IMR-90 (cell line): ENCODE results near the gene CAPN3. TPM values are rescaled to one million over a fixed set of nuclear protein-coding genes. Genes with fewer than 3 reads are reported as not detected.

ENCODE experiments used
- ATAC-seq: fragments of 200-7000 bp; cut with Tn5 transposase; 2 replicates; pipeline ENCODE4 v1.9.1; 2020; ENCODE audit warnings: low read depth, mild to moderate bottlenecking, moderate library complexity
- BruUV-seq: library from RNA; stranded (reverse); fragments of 400-500 nt; replicated peaks from 2 replicates; lab custom pipeline; 2021; lab: Mats Ljungman, UMichigan
- CTCF ChIA-PET: fragments of 300-600 bp; formaldehyde crosslinking; extraction: SDS; loops from one replicate; lab custom pipeline; 2021; ENCODE audit warnings: antibody characterized with exemption; lab: Yijun Ruan, JAX
- POLR2A ChIA-PET: fragments of 300-600 bp; sonication (Branson Sonifier 250); formaldehyde crosslinking; loops from one replicate; lab custom pipeline; 2022; ENCODE audit warnings: antibody characterized with exemption; ENCODE audit not compliant: unreplicated experiment; lab: Charles Lee
- DNase-seq: peaks from one replicate; pipeline ENCODE4 v3.0.0; 2013
- H2AFZ ChIP-seq: replicated peaks from 2 replicates; pipeline ENCODE3; 2013; ENCODE audit warnings: low read length, mild to moderate bottlenecking; ENCODE audit not compliant: poor library complexity
- H2AK5ac ChIP-seq: 2 replicates; pipeline ENCODE4 v1.6.1; 2013; ENCODE audit warnings: low read depth, low read length, inconsistent platforms
- H2AK9ac ChIP-seq: replicated peaks from 2 replicates; pipeline ENCODE3; 2013; ENCODE audit warnings: mild to moderate bottlenecking, low read depth, low read length, moderate library complexity; ENCODE audit not compliant: poor library complexity
- H2BK120ac ChIP-seq: 2 replicates; pipeline ENCODE4 v1.6.1; 2013; ENCODE audit warnings: low read depth, low read length, inconsistent platforms
- H2BK15ac ChIP-seq: 3 replicates; pipeline ENCODE4 v1.6.1; 2013; ENCODE audit warnings: low read depth, low read length, inconsistent platforms
- H2BK20ac ChIP-seq: 2 replicates; pipeline ENCODE4 v1.6.1; 2013; ENCODE audit warnings: low read depth, mild to moderate bottlenecking, inconsistent platforms, low read length, moderate library complexity
- H2BK5ac ChIP-seq: 2 replicates; pipeline ENCODE4 v1.6.1; 2013; ENCODE audit warnings: mild to moderate bottlenecking, low read depth, low read length, inconsistent platforms; ENCODE audit not compliant: poor library complexity, severe bottlenecking
- H3K14ac ChIP-seq: replicated peaks from 2 replicates; pipeline ENCODE4 v1.6.1; 2013; ENCODE audit warnings: low read depth, low read length, inconsistent platforms
- H3K18ac ChIP-seq: 2 replicates; pipeline ENCODE4 v1.6.1; 2013; ENCODE audit warnings: low read depth, low read length, control low read depth
- H3K23ac ChIP-seq: 2 replicates; pipeline ENCODE4 v1.6.1; 2013; ENCODE audit warnings: low read depth, low read length, inconsistent platforms
- H3K27ac ChIP-seq: 2 replicates; pipeline ENCODE4 v1.5.1; 2013; ENCODE audit warnings: mild to moderate bottlenecking, control low read depth, low read length; ENCODE audit not compliant: insufficient read depth
- H3K27me3 ChIP-seq: 2 replicates; pipeline ENCODE4 v1.6.1; 2013; ENCODE audit warnings: low read length; ENCODE audit not compliant: control insufficient read depth, insufficient read depth
- H3K36me3 ChIP-seq: 2 replicates; pipeline ENCODE4 v1.6.1; 2013; ENCODE audit warnings: low read length, mixed read lengths; ENCODE audit not compliant: control insufficient read depth, insufficient read depth
- H3K4ac ChIP-seq: 2 replicates; pipeline ENCODE4 v1.6.1; 2013; ENCODE audit warnings: low read depth, low read length, inconsistent platforms
- H3K4me1 ChIP-seq: 2 replicates; pipeline ENCODE4 v1.6.1; 2013; ENCODE audit warnings: low read length, mixed read lengths; ENCODE audit not compliant: control insufficient read depth, insufficient read depth
- H3K4me2 ChIP-seq: 2 replicates; pipeline ENCODE4 v1.6.1; 2013; ENCODE audit warnings: low read depth, mild to moderate bottlenecking, control low read depth, low read length, moderate library complexity
- H3K4me3 ChIP-seq: 2 replicates; pipeline ENCODE4 v1.5.1; 2013; ENCODE audit warnings: low read depth, mild to moderate bottlenecking, control low read depth, low read length, moderate library complexity; ENCODE audit not compliant: insufficient read depth
- H3K56ac ChIP-seq: 2 replicates; pipeline ENCODE4 v1.6.1; 2013; ENCODE audit warnings: low read length, inconsistent platforms; ENCODE audit not compliant: insufficient read depth; ENCODE audit errors: extremely low read depth
- H3K79me1 ChIP-seq, 2 experiments: 2 replicates each; pipeline ENCODE4 v1.6.1; 2013; ENCODE audit warnings: low read length in 2 of 2, inconsistent platforms in 1 of 2, low read depth in 1 of 2
- H3K9ac ChIP-seq: 2 replicates; pipeline ENCODE4 v1.6.1; 2013; ENCODE audit warnings: low read depth, low read length, control low read depth
- H3K9me1 ChIP-seq: 2 replicates; pipeline ENCODE4 v1.6.1; 2013; ENCODE audit warnings: low read length, inconsistent platforms; ENCODE audit not compliant: insufficient read depth
- H3K9me3 ChIP-seq: 2 replicates; pipeline ENCODE4 v1.6.1; 2013; ENCODE audit warnings: low read length; ENCODE audit not compliant: control insufficient read depth, insufficient read depth
- H4K20me1 ChIP-seq: 2 replicates; pipeline ENCODE4 v1.6.1; 2013; ENCODE audit warnings: low read length, inconsistent platforms; ENCODE audit not compliant: insufficient read depth
- H4K5ac ChIP-seq: 2 replicates; pipeline ENCODE4 v1.6.1; 2013; ENCODE audit warnings: mild to moderate bottlenecking, low read depth, low read length, control low read depth
- H4K8ac ChIP-seq, 2 experiments: 2 replicates each; pipeline ENCODE4 v1.6.1; 2013; ENCODE audit warnings: low read depth in 2 of 2, low read length in 2 of 2, control low read depth in 1 of 2, inconsistent platforms in 1 of 2
- H4K91ac ChIP-seq: 2 replicates; pipeline ENCODE4 v1.6.1; 2013; ENCODE audit warnings: low read depth, low read length, inconsistent platforms; ENCODE audit not compliant: insufficient read depth
- CEBPB ChIP-seq: IDR thresholded peaks from 2 replicates; pipeline ENCODE4 v1.6.1; 2012; ENCODE audit warnings: low read depth, low read length, improper control_type of control experiment
- FOS ChIP-seq: fragments of 150-350 bp; IDR thresholded peaks from 2 replicates; pipeline ENCODE4 v1.6.1; 2016; ENCODE audit warnings: low read depth, low read length
- MAFK ChIP-seq: IDR thresholded peaks from 2 replicates; pipeline ENCODE4 v1.6.1; 2012; ENCODE audit warnings: low read depth, low read length, improper control_type of control experiment
- MAZ ChIP-seq: IDR thresholded peaks from 2 replicates; pipeline ENCODE4 v1.6.1; 2012; ENCODE audit warnings: low read depth, mild to moderate bottlenecking, low read length, improper control_type of control experiment, moderate library complexity, borderline replicate concordance
- MXI1 ChIP-seq: IDR thresholded peaks from 2 replicates; pipeline ENCODE4 v1.6.1; 2012; ENCODE audit warnings: low read depth, mild to moderate bottlenecking, low read length, moderate library complexity, borderline replicate concordance
- NFE2L2 ChIP-seq: fragments of 150-350 bp; IDR thresholded peaks from 2 replicates; pipeline ENCODE4 v1.6.1; 2016; ENCODE audit warnings: low read depth, mild to moderate bottlenecking, low read length
- POLR2A ChIP-seq: IDR thresholded peaks from 2 replicates; pipeline ENCODE4 v1.6.1; 2012; ENCODE audit warnings: mild to moderate bottlenecking, low read depth, low read length
- RAD21 ChIP-seq: IDR thresholded peaks from 2 replicates; pipeline ENCODE4 v1.6.1; 2012; ENCODE audit warnings: low read length, improper control_type of control experiment
- RCOR1 ChIP-seq: IDR thresholded peaks from 2 replicates; pipeline ENCODE4 v1.6.1; 2012; ENCODE audit warnings: mild to moderate bottlenecking, low read length, improper control_type of control experiment; ENCODE audit not compliant: insufficient replicate concordance
- SMC3 ChIP-seq: fragments of 150-350 bp; IDR thresholded peaks from 2 replicates; pipeline ENCODE4 v1.6.1; 2016; ENCODE audit warnings: low read depth, mild to moderate bottlenecking, antibody characterized with exemption, low read length, moderate library complexity
- WGBS, 2 experiments: methylation state at CpG; one replicate each; pipeline versions ENCODE4 v1.1.5 to v1.1.7; 2013; ENCODE audit warnings: missing lambda C conversion rate in 2 of 2; ENCODE audit not compliant: insufficient read length in 1 of 2; ENCODE audit errors: extremely low coverage in 2 of 2; 5-methylcytosine and 5-hydroxymethylcytosine counted together
- dilution Hi-C: fragments of 300-500 bp; cut with HindIII; formaldehyde crosslinking; loops from one replicate; pipeline ENCODE4 v1.14.3; 2018; ENCODE audit warnings: low sequenced_read_pairs; ENCODE audit not compliant: unreplicated experiment
- in situ Hi-C: fragments of 300-500 bp; cut with MboI; formaldehyde crosslinking; loops from 3 replicates; pipeline ENCODE4 v1.14.3; 2019; ENCODE audit warnings: low sequenced_read_pairs, inconsistent platforms, mixed read lengths
- intact Hi-C: fragments of 100-400 bp; cut with micrococcal nuclease; formaldehyde crosslinking; loops from 2 replicates; pipeline ENCODE4 v1.10.0; 2022
- polyA plus RNA-seq, 3 experiments: library from polyadenylated mRNA; depleted of rRNA; stranded (reverse); fragments of >200 nt; gene quantifications; 2 replicates each; pipeline ENCODE4 v1.2.3, GENCODE V29; 2012; ENCODE audit warnings: low replicate concordance in 1 of 3
- total RNA-seq: library from RNA; depleted of rRNA; stranded (reverse); fragments of >200 nt; gene quantifications from 2 replicates; pipeline ENCODE4 v1.2.3, GENCODE V29; 2012
- TF ChIP-seq, protein P1 (sequence below): fragments of 150-350 bp; IDR thresholded peaks from 2 replicates; pipeline ENCODE4 v1.6.1; 2016; ENCODE audit warnings: low read depth, mild to moderate bottlenecking, low read length, moderate library complexity, borderline replicate concordance
- TF ChIP-seq, protein P2 (sequence below): conservative IDR thresholded peaks from 2 replicates; pipeline ENCODE4 v1.5.1; 2012; ENCODE audit warnings: mild to moderate bottlenecking, low read depth, low read length, improper control_type of control experiment

The CAPN3 gene
- total and polyA plus RNA-seq, 2 of the 4 experiments (the other 2 are of a cell fraction) = 1.1 to 1.4 TPM

DNA sequence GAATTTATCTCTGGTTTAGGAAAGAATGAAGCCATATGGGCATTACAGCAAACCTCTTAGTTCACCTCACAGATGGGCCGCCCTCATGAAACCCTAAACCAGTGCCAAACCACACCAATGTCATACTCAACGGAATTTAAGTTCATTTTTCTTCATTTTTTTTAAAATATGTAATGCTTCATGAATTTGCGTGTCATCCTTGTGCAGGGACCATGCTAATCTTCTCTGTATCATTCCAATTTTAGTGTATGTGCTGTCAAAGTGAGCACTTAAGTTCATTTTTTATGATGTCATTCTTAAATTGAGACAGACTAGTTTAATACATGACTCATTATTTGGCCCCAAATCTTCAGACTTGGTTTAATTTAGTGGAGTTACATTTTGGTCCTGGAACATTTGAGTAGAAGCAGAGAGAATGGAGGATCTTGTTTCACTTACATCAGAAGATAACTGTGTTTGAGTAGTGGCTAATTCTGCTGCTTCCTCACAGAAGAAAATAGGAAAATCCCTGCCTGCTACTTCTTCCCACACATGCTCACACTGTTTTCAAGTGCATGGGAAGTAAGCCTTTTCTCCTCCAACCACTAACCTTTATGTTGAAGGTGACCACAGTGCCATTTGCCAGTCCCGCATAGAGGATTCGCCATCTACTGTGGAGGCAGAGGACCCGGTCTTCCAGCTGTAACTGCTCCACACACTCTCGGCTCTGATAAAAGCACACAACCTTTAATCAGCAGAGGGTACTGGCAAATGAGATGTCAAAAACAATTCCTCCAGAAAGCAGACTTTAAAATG, 68.3 kb downstream of the CAPN3 start:
- 0 out of 2 replicates have a peak overlapping the region, but pooled peaks have one; percentile 11 for H2BK20ac ChIP-seq
- no peak overlapping the region; the same call in 1 of the 2 replicates for H3K23ac ChIP-seq
- intact Hi-C loops = loop anchor here (1.0 to 5.0 kb wide), 3 partner anchors 43 to 225 kb away; partner anchors contain the start of genes GANC and TMEM87A
- H3K9me3 ChIP-seq = no peaks in the 10 kb centered on the region
- DNase-seq (peak; percentile 95), ATAC-seq (peak; percentile 81)
- peak overlapping the region; percentile 14; the same call in 1 of the 2 replicates for H3K18ac ChIP-seq
- no peak overlapping the region for H4K5ac ChIP-seq
- peaks cover 8% of the 10 kb centered on the region; the same call in 1 of the 2 replicates for H4K20me1 ChIP-seq
- ChIA-PET POLR2A (no interaction called here), CTCF (no interaction called here)
- 100% methylated on average over 1 of the region's 7 CpGs; no CpG with 5 or more reads in 1 of the 2 experiments for WGBS, 2 experiments
- BruUV-seq = no TSS peak
- dilution Hi-C loops = no loop called here
- 0 out of 2 replicates have a peak overlapping the region, but pooled peaks have one; percentile 0 for H2BK120ac ChIP-seq
- 0 out of 2 replicates have a peak overlapping the region, but pooled peaks have one; percentile 80 for H3K14ac ChIP-seq
- peaks cover 31% of the 10 kb centered on the region for H3K36me3 ChIP-seq
- peak overlapping the region; percentile 66; the same call in 1 of the 2 replicates for H2AK5ac ChIP-seq
- H2BK5ac ChIP-seq = peak overlapping the region; percentile 67
- peak overlapping the region; percentile 19; the same call in 1 of the 3 replicates for H2BK15ac ChIP-seq
- H3K27me3 ChIP-seq = no peaks in the 10 kb centered on the region
- peak overlapping the region; percentile 3 for H2AFZ ChIP-seq
- no peaks in the 10 kb centered on the region for H3K9me1 ChIP-seq
- H3K79me1 ChIP-seq = peaks cover 0 to 9% of the 10 kb centered on the region in 2 experiments; a peak in 2 of 4 replicates
- peak overlapping the region; percentile 66; the same call in 1 of the 2 replicates for H3K27ac ChIP-seq
- peak overlapping the region in 1 of 2 experiments; percentile 49; a peak in 1 of 4 replicates for H4K8ac ChIP-seq
- H3K4ac ChIP-seq = peak overlapping the region; percentile 17
- H3K9ac ChIP-seq = no peak overlapping the region
- no peak overlapping the region for H3K4me3 ChIP-seq
- H2AK9ac ChIP-seq = peak overlapping the region; percentile 88
- peaks cover 3% of the 10 kb centered on the region for H3K4me1 ChIP-seq
- 0 out of 2 replicates have a peak overlapping the region, but pooled peaks have one; percentile 9 for H3K56ac ChIP-seq
- 0 out of 2 replicates have a peak overlapping the region, but pooled peaks have one; percentile 13 for H4K91ac ChIP-seq
- in situ Hi-C loops = no loop called here
- H3K4me2 ChIP-seq = peak overlapping the region; percentile 6; the same call in 1 of the 2 replicates
- TF ChIP-seq FOS (peak; percentile 68), MAFK (no peak), POLR2A (no peak), SMC3 (no peak), RCOR1 (no peak), MAZ (no peak), RAD21 (no peak), CEBPB (no peak), MXI1 (0 out of 2 replicates have a peak, but pooled peaks have one; percentile 35), NFE2L2 (0 out of 2 replicates have a peak, but pooled peaks have one; percentile 7)
- TF ChIP-seq, protein P1, sequence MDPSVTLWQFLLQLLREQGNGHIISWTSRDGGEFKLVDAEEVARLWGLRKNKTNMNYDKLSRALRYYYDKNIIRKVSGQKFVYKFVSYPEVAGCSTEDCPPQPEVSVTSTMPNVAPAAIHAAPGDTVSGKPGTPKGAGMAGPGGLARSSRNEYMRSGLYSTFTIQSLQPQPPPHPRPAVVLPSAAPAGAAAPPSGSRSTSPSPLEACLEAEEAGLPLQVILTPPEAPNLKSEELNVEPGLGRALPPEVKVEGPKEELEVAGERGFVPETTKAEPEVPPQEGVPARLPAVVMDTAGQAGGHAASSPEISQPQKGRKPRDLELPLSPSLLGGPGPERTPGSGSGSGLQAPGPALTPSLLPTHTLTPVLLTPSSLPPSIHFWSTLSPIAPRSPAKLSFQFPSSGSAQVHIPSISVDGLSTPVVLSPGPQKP = no peak
- TF ChIP-seq, protein P2, sequence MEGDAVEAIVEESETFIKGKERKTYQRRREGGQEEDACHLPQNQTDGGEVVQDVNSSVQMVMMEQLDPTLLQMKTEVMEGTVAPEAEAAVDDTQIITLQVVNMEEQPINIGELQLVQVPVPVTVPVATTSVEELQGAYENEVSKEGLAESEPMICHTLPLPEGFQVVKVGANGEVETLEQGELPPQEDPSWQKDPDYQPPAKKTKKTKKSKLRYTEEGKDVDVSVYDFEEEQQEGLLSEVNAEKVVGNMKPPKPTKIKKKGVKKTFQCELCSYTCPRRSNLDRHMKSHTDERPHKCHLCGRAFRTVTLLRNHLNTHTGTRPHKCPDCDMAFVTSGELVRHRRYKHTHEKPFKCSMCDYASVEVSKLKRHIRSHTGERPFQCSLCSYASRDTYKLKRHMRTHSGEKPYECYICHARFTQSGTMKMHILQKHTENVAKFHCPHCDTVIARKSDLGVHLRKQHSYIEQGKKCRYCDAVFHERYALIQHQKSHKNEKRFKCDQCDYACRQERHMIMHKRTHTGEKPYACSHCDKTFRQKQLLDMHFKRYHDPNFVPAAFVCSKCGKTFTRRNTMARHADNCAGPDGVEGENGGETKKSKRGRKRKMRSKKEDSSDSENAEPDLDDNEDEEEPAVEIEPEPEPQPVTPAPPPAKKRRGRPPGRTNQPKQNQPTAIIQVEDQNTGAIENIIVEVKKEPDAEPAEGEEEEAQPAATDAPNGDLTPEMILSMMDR = no peak
